Tibial nerve (tissue), 4 donors: Measurements from ENCODE around the gene TBC1D22A. TPM values are rescaled to one million over a fixed set of nuclear protein-coding genes. Genes with fewer than 3 reads are reported as not detected.

Source experiments
- DNase-seq, 2 donors: peaks; one replicate each; pipeline ENCODE4 v3.0.0-alpha.2; 2019; ENCODE audit warnings: low spot score in 2 of 2
- H3K27ac ChIP-seq, 4 donors: fragments of 200-600 bp; sonication (generic) in 3 of 4; one replicate each; pipeline ENCODE4 v1.5.1; 2017 to 2019; ENCODE audit warnings: mild to moderate bottlenecking in 1 of 4
- H3K27me3 ChIP-seq, 2 donors: fragments of 200-600 bp; sonication (generic) in 1 of 2; one replicate each; pipeline versions ENCODE4 v1.5.1 to v1.6.0; 2017 to 2019
- H3K36me3 ChIP-seq, 3 donors: fragments of 200-600 bp; sonication (generic); one replicate each; pipeline ENCODE4 v1.5.1; 2018 to 2019
- H3K4me1 ChIP-seq, 4 donors: fragments of 200-600 bp; sonication (generic) in 3 of 4; one replicate each; pipeline ENCODE4 v1.5.1; 2017 to 2019
- H3K4me3 ChIP-seq, 4 donors: fragments of 200-600 bp; sonication (generic) in 3 of 4; one replicate each; pipeline ENCODE4 v1.5.1; 2017 to 2019; ENCODE audit warnings: mild to moderate bottlenecking in 1 of 4, moderate library complexity in 1 of 4
- H3K9me3 ChIP-seq, 4 donors: fragments of 200-600 bp; sonication (generic) in 3 of 4; one replicate each; pipeline ENCODE4 v1.5.1; 2017 to 2019
- EP300 ChIP-seq, 2 donors: sonication (generic); formaldehyde crosslinking; IDR thresholded peaks; one replicate each; pipeline ENCODE4 v1.6.1; 2017; ENCODE audit warnings: antibody characterized with exemption in 2 of 2, mild to moderate bottlenecking in 1 of 2
- POLR2A ChIP-seq, 2 donors: fragments of 450-650 bp; IDR thresholded peaks; one replicate each; pipeline ENCODE4 v1.6.1; 2017; ENCODE audit warnings: antibody characterized with exemption in 2 of 2, mild to moderate bottlenecking in 2 of 2, moderate library complexity in 2 of 2
- WGBS, 2 donors: methylation state at CpG; one replicate each; pipeline ENCODE4 v1.1.5; 2018; 5-methylcytosine and 5-hydroxymethylcytosine counted together
- total RNA-seq, 4 donors: library from RNA; depleted of rRNA; stranded (reverse); fragments of >200 nt; gene quantifications; one replicate each; pipeline ENCODE4 v1.1.0, GENCODE V29; 2016
- TF ChIP-seq, protein P1 (sequence below), 5 experiments: fragments of 200-600 bp in 3 of 5; fragments of 450-650 bp in 2 of 5; sonication (generic) in 3 of 5; IDR thresholded peaks; one replicate each; pipeline ENCODE4 v1.5.1; 2016 to 2019; ENCODE audit warnings: antibody characterized with exemption in 5 of 5, mild to moderate bottlenecking in 3 of 5, moderate library complexity in 2 of 5

TBC1D22A gene
- total RNA-seq, 4 donors from 2014 or later, result 27.3 to 35.4 (median 29.3) TPM

DNA sequence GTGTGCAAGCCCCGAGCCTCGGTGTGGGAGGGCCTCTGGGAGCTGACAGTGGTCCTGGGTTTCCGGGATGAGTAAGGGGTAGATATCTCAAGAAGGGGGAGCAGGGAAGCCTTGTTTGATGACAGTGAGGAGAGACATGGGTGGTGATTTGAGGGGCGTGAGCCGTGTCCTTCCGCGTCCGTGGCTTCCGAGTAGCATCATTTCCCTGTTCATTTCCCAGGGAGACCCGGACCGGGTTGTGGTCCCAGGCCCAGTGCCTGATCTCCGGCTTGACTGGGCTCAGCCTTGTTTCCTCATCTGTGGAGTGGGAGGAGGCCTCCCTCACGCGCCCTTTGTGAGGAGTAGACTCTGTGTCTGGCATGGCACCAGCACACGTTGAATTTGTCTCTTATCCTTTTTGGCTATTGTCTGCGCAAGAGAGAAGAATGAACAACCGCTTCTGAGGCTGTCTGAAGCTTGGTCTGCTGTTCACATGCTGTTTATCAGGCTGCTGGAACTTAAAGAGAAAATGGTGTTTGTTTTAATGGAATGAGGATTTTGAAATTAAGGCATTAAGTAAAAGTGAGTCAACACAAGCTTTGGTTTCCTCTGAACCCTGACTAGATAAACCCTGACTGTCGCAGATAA is 348.5 kb downstream of the TBC1D22A start:
- Histone ChIP-seq H3K27ac (no peak overlapping the region), H3K36me3 (peaks cover 0 to 23% (median 6%) of the 10 kb centered on the region in 3 donors), H3K27me3 (no peaks in the 10 kb centered on the region), H3K9me3 (peaks cover 0 to 7% (median 0%) of the 10 kb centered on the region in 4 donors), H3K4me3 (no peak overlapping the region), H3K4me1 (no peaks in the 10 kb centered on the region)
- WGBS, 2 donors, result 83 to 86% methylated on average over 18 of the region's 18 CpGs
- TF ChIP-seq EP300 (IDR thresholded peaks at IDR 0.05) (no peak), POLR2A (IDR thresholded peaks at IDR 0.05) (no peak)
- TF ChIP-seq, protein P1, sequence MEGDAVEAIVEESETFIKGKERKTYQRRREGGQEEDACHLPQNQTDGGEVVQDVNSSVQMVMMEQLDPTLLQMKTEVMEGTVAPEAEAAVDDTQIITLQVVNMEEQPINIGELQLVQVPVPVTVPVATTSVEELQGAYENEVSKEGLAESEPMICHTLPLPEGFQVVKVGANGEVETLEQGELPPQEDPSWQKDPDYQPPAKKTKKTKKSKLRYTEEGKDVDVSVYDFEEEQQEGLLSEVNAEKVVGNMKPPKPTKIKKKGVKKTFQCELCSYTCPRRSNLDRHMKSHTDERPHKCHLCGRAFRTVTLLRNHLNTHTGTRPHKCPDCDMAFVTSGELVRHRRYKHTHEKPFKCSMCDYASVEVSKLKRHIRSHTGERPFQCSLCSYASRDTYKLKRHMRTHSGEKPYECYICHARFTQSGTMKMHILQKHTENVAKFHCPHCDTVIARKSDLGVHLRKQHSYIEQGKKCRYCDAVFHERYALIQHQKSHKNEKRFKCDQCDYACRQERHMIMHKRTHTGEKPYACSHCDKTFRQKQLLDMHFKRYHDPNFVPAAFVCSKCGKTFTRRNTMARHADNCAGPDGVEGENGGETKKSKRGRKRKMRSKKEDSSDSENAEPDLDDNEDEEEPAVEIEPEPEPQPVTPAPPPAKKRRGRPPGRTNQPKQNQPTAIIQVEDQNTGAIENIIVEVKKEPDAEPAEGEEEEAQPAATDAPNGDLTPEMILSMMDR (IDR thresholded peaks at IDR 0.05), result no peak
- no peak for DNase-seq

DNA sequence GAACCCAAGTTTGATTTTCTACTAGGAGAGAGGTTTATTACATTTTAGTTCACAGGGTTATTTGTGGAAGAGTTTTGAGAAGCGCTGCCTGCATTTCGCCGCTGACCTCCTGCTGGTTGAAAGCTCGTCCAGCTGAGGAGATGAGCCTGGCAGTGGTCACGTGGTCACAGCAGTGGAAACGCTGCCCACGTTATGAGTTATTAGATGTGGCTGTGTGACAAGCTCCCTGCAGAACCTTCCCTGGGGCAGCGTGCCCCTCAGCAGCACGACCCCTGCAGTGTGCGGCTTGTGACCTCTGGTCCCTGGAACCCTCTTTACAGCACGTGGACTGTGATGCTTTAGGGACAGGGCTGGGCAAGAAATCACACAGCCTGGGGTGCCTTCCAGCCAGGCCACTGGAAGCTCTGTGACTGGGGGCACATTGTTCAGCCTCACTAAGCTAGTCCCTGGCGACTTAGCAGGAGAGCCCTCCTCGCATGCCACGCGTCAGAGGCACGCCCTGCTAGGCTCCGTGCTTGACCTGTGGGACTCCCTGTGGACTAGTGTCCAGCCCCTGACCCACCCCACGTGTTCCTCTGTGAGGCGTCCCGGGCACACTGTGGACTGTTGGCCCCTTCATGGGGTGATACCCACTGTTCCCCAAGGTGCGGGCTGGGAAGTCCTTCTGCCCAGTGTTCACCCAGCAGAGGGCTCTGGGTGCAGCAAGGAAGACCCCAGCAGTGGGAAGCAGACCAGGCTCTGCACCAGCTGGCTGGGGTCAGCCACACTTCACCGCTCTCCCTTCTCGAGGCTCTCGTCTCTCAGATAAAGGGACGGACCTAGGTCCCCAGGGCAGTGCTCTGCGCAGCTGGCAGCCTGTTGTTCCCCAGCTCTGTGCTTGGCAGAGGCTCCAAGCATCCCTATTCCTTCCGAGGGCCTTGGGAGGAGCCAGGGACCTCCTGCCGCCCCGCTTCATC is 349.5 kb downstream of the TBC1D22A start:
- H3K4me1 ChIP-seq, result no peaks in the 10 kb centered on the region
- H3K4me3 ChIP-seq, result no peak overlapping the region
- DNase-seq, result no peak
- H3K36me3 ChIP-seq, result peaks cover 0 to 31% (median 6%) of the 10 kb centered on the region in 3 donors
- H3K27ac ChIP-seq, result no peak overlapping the region
- TF ChIP-seq POLR2A (IDR thresholded peaks at IDR 0.05) (no peak), EP300 (IDR thresholded peaks at IDR 0.05) (no peak)
- TF ChIP-seq, protein P1 (IDR thresholded peaks at IDR 0.05), result no peak
- 73% methylated on average over 19 to 20 of the region's 29 CpGs for WGBS, 2 donors
- no peaks in the 10 kb centered on the region for H3K9me3 ChIP-seq
- no peaks in the 10 kb centered on the region for H3K27me3 ChIP-seq

DNA sequence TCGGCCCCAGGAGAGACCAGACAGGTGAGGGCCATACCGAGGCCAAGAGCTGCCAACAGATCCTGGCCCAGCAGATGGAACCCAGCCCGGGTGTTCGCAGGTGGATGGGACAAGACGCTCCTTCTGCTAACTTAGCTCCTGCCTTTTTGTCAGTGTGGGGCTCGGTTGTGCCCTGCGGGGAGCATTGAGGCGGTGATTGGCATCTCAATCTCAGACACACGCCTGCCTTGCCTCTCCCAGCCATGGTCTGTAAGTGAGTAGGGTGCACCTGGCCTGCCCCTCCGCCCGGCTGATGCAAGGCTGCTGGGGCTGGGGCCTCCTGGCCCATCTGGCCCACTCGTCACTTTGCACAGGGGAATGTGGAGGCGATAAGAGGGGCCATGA is 350.1 kb downstream of the TBC1D22A start:
- H3K27me3 ChIP-seq, result no peaks in the 10 kb centered on the region
- no peak overlapping the region for H3K27ac ChIP-seq
- no peaks in the 10 kb centered on the region for H3K4me1 ChIP-seq
- WGBS, 2 donors, result 89 to 93% methylated on average over 11 to 13 of the region's 13 CpGs
- H3K4me3 ChIP-seq, result no peak overlapping the region
- H3K9me3 ChIP-seq, result no peaks in the 10 kb centered on the region
- no peak for DNase-seq
- H3K36me3 ChIP-seq, result peaks cover 0 to 36% (median 6%) of the 10 kb centered on the region in 3 donors
- TF ChIP-seq, protein P1 (IDR thresholded peaks at IDR 0.05), result no peak
- TF ChIP-seq POLR2A (IDR thresholded peaks at IDR 0.05) (no peak), EP300 (IDR thresholded peaks at IDR 0.05) (no peak)

DNA sequence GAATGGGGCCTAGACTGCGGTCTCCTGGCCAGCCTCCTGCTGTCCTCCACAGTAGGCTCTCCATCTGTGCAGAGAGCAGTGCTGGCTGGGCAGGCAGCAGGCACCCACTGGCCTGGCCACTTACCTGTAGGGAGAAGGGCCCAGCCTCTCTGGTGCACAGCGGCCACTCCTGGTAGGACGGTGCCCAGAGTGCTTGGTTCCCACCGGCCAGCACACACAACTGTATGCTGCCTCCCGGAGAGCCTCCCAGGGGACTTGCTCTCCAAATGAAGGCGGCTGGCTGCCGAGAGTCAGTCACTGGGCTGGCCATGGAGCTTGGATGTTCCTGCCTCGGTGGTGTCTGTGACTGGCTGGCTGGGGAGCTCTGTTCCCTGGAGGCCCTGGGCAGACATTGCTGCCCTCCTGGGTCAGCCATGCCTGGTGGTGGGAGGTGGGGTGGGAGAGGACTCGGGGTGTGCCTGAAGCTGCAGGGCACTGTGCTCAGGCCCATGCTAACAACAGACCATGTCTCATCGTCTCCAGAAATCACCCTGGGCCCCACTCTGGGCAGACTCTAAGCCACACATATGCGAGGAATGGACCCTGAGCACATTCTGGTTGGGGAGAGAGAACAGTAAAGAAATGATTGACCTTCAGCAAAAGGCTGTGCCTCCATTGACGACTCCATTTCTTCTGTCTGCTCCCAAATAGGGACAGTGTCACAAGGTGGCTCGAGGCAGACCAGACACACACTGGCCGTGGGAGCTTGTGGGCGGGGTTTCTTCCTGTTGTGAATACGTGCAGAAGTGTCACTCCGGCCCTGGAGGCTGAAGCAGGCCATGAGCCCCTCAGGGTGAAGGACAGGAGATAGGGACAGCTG is 350.8 kb downstream of the TBC1D22A start:
- no peak overlapping the region for H3K4me3 ChIP-seq
- H3K36me3 ChIP-seq, result peaks cover 0 to 39% (median 6%) of the 10 kb centered on the region in 3 donors
- no peaks in the 10 kb centered on the region for H3K27me3 ChIP-seq
- H3K27ac ChIP-seq, result no peak overlapping the region
- H3K9me3 ChIP-seq, result no peaks in the 10 kb centered on the region
- DNase-seq, result no peak
- 82 to 89% methylated on average over 12 to 15 of the region's 17 CpGs for WGBS, 2 donors
- TF ChIP-seq, protein P1 (IDR thresholded peaks at IDR 0.05), result no peak
- no peaks in the 10 kb centered on the region for H3K4me1 ChIP-seq
